Ovary (tissue), 3 donors: ENCODE measurements around the gene C16orf96.

Experiments used
- EP300 ChIP-seq: sonication (generic); formaldehyde crosslinking; IDR thresholded peaks from one replicate; pipeline ENCODE4 v1.6.1; 2017; ENCODE audit warnings: antibody characterized with exemption
- POLR2A ChIP-seq: fragments of 450-650 bp; IDR thresholded peaks from one replicate; pipeline ENCODE4 v1.6.1; 2017; ENCODE audit warnings: antibody characterized with exemption, mild to moderate bottlenecking, moderate library complexity
- TF ChIP-seq, protein P1 (sequence below), 3 donors: fragments of 450-650 bp in 2 of 3; fragments of 200-600 bp in 1 of 3; IDR thresholded peaks; one replicate each; pipeline versions ENCODE4 v1.5.1 to v1.8.0; 2016 to 2022; ENCODE audit warnings: antibody characterized with exemption in 3 of 3, mild to moderate bottlenecking in 1 of 3
- donor health status: DM: no; HTN: no; CAD: no.

DNA sequence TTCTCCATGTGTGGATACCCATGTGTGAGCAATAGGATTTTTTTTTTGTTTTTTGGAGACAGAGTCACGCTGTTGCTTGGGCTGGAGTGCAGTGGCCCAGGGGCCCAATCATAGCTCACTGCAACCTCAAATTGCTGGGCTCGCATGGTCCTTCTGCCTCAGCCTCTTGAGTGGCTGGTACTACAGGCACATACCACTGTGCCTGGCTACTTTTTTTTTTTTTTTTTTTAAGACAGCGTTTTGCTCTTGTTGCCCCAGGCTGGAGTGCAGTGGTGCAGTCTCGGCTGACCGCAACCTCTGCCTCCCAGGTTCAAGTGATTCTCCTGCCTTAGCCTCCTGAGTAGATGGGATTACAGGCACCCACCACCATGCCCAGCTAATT lies 85.2 kb downstream of the C16orf96 start:
- TF ChIP-seq POLR2A (no peak), EP300 (no peak)
- TF ChIP-seq, protein P1, sequence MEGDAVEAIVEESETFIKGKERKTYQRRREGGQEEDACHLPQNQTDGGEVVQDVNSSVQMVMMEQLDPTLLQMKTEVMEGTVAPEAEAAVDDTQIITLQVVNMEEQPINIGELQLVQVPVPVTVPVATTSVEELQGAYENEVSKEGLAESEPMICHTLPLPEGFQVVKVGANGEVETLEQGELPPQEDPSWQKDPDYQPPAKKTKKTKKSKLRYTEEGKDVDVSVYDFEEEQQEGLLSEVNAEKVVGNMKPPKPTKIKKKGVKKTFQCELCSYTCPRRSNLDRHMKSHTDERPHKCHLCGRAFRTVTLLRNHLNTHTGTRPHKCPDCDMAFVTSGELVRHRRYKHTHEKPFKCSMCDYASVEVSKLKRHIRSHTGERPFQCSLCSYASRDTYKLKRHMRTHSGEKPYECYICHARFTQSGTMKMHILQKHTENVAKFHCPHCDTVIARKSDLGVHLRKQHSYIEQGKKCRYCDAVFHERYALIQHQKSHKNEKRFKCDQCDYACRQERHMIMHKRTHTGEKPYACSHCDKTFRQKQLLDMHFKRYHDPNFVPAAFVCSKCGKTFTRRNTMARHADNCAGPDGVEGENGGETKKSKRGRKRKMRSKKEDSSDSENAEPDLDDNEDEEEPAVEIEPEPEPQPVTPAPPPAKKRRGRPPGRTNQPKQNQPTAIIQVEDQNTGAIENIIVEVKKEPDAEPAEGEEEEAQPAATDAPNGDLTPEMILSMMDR (IDR thresholded peaks at IDR 0.05), result no peak
